Measurements from ENCODE around the gene RHOBTB1.
"Not testable (repeated sequence)": the region's sequence is repeated elsewhere in the genome, so short reads cannot be mapped to it uniquely, and the experiment has no call there.

The RHOBTB1 gene

DNA sequence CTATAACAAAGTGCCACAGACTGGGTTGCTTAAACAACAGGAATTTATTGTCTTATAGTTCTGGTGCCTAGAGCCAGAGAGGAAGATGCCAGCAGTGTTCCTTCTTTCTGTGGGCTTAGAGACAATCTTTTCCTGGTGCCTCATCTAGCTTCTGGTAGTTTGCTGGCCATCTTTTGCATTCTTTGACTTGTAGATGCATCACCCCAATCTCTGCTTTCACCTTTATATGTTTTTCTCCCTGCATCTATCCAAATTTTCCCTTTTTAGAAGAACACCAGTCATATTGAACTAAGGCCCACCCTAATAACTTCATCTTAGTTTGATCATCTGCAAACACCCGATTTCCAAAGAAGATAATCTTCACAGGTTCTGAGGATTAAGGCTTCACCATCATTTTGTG, 98.9 kb downstream of the RHOBTB1 start:
- H3K4me1 ChIP-seq (ENCODE audit: control insufficient read depth, insufficient read depth, low read length): no peaks in the 10 kb centered on the region
- H3K36me3 ChIP-seq (ENCODE audit: control insufficient read depth, insufficient read depth, low read length): no peaks in the 10 kb centered on the region
- no peaks in the 10 kb centered on the region for H3K27me3 ChIP-seq (ENCODE audit: control insufficient read depth, insufficient read depth, low read length)
- no peak overlapping the region for H3K9ac ChIP-seq (ENCODE audit: low read length)
- H3K27ac ChIP-seq (ENCODE audit: low read depth, low read length): no peak overlapping the region
- H3K4me3 ChIP-seq (ENCODE audit: low read depth, low read length): no peak overlapping the region
- no peaks in the 10 kb centered on the region; the same call in 1 of the 2 replicates for H3K9me3 ChIP-seq (ENCODE audit: control insufficient read depth, insufficient read depth, low read depth, low read length)

DNA sequence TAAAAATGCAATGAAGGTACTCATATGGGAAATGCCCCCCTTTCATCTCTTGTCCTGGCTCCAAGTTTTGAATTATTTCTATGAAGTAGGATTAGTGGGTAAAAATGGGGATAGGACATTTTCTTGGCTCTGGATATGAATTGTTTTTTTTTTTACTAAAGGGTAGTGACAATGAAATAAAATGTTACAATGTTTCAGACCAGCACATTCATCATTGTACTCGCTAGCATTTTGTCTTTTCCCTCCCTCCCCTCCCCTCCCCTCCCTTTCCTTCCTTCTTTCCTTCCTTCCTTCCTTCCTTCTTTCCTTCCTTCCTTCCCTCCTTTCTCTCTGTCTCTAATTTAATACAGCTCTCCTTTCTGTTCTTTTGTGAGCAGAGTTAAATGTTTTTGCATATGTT, 101.3 kb downstream of the RHOBTB1 start:
- Histone ChIP-seq H3K9me3 (ENCODE audit: control insufficient read depth, insufficient read depth, low read depth, low read length) (no peaks in the 10 kb centered on the region; the same call in 1 of the 2 replicates), H3K27ac (ENCODE audit: low read depth, low read length) (no peak overlapping the region), H3K4me3 (ENCODE audit: low read depth, low read length) (no peak overlapping the region), H3K9ac (ENCODE audit: low read length) (no peak overlapping the region), H3K4me1 (ENCODE audit: control insufficient read depth, insufficient read depth, low read length) (no peaks in the 10 kb centered on the region), H3K36me3 (ENCODE audit: control insufficient read depth, insufficient read depth, low read length) (no peaks in the 10 kb centered on the region), H3K27me3 (ENCODE audit: control insufficient read depth, insufficient read depth, low read length) (no peaks in the 10 kb centered on the region)

DNA sequence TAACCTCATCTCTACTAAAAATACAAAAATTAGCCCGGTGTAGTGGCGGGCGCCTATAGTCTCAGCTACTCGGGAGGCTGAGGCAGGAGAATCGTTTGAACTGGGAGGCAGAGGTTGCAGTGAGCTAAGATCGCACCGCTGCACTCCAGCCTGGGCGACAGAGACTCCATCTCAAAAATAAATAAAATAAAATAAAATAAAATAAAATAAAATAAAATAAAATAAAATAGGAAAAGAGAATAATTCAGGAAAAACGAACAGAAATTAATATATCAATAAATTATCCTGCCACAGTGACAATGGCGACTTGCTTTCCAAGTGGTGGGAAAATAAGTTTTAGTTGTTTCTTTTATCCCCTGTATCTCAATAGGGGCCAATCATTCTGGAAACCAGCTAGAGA, 102.8 kb downstream of the RHOBTB1 start:
- H3K27ac ChIP-seq (ENCODE audit: low read depth, low read length); H3K9ac ChIP-seq (ENCODE audit: low read length); H3K9me3 ChIP-seq (ENCODE audit: control insufficient read depth, insufficient read depth, low read depth, low read length); H3K27me3 ChIP-seq (ENCODE audit: control insufficient read depth, insufficient read depth, low read length); H3K36me3 ChIP-seq (ENCODE audit: control insufficient read depth, insufficient read depth, low read length); H3K4me1 ChIP-seq (ENCODE audit: control insufficient read depth, insufficient read depth, low read length); H3K4me3 ChIP-seq (ENCODE audit: low read depth, low read length): not testable (repeated sequence)

DNA sequence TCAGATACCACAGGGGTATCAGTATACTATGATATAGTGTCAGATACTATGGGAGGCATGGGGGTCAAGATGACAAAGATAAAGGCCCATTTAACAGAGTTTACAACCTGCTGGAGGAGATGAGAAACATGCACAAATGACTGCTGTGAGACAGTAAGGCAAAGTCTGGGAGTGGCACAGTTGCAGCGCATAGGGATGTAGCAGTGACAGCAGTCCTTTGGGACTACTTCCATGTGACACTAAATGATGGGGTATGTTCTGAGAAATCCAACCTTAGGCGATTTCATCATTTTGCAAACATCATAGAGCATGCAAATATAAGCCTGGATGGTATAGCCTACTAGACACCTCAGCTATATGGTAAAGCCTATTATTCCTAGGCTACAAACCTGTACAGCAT, 108.9 kb downstream of the RHOBTB1 start:
- H3K36me3 ChIP-seq (ENCODE audit: control insufficient read depth, insufficient read depth, low read length): no peaks in the 10 kb centered on the region

DNA sequence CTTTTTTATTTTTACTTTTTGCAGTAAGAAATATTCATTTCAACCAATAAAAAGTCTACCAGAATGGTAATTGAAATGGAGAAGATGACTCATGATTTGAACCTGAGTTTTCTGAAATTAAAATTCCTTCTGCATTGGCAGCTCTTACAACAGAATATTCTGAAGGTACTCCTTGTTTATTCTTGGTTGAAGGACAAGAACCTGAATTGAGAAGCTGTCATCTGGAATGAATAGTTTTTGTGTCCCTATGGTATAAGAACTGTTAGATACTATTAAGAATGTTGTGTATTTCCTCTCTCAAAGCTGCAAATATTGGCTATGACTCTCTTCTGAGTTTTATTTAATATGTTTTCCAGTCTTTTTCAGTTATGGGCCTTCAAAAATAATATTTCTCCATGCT, 109.6 kb downstream of the RHOBTB1 start:
- H3K9me3 ChIP-seq (ENCODE audit: control insufficient read depth, insufficient read depth, low read depth, low read length): no peaks in the 10 kb centered on the region

More for the DNA sequence above, 108.9 kb downstream of the RHOBTB1 start:
- H3K4me3 ChIP-seq (ENCODE audit: low read depth, low read length): no peak overlapping the region
- no peaks in the 10 kb centered on the region for H3K27me3 ChIP-seq (ENCODE audit: control insufficient read depth, insufficient read depth, low read length)
- H3K4me1 ChIP-seq (ENCODE audit: control insufficient read depth, insufficient read depth, low read length): no peaks in the 10 kb centered on the region
- H3K9me3 ChIP-seq (ENCODE audit: control insufficient read depth, insufficient read depth, low read depth, low read length): no peaks in the 10 kb centered on the region
- no peak overlapping the region for H3K9ac ChIP-seq (ENCODE audit: low read length)
- H3K27ac ChIP-seq (ENCODE audit: low read depth, low read length): no peak overlapping the region

DNA sequence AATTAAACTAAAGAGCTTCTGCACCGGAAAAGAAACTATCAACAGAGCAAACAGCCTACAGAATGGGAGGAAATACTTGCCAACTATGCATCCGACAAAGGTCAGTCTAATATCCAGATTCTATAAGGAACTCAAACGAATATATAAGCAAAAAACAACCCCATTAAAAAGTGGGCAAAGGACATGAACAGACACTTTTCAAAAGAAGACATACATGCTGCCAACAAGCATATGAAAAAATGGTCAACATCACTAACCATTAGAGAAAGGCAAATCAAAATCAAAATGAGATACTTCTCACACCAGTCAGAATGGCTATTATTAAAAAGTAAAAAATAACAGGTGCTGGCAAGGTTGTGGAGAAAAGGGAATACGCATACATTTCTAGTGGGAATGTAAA, 111.8 kb downstream of the RHOBTB1 start:
- H3K9me3 ChIP-seq (ENCODE audit: control insufficient read depth, insufficient read depth, low read depth, low read length); H3K27me3 ChIP-seq (ENCODE audit: control insufficient read depth, insufficient read depth, low read length); H3K9ac ChIP-seq (ENCODE audit: low read length); H3K4me3 ChIP-seq (ENCODE audit: low read depth, low read length); H3K27ac ChIP-seq (ENCODE audit: low read depth, low read length); H3K36me3 ChIP-seq (ENCODE audit: control insufficient read depth, insufficient read depth, low read length): not testable (repeated sequence)
- peaks cover 11% of the 10 kb centered on the region; the same call in 1 of the 2 replicates for H3K4me1 ChIP-seq (ENCODE audit: control insufficient read depth, insufficient read depth, low read length)

More for the DNA sequence above, 109.6 kb downstream of the RHOBTB1 start:
- Histone ChIP-seq H3K27me3 (ENCODE audit: control insufficient read depth, insufficient read depth, low read length) (no peaks in the 10 kb centered on the region), H3K9ac (ENCODE audit: low read length) (no peak overlapping the region), H3K4me3 (ENCODE audit: low read depth, low read length) (no peak overlapping the region), H3K4me1 (ENCODE audit: control insufficient read depth, insufficient read depth, low read length) (no peaks in the 10 kb centered on the region), H3K36me3 (ENCODE audit: control insufficient read depth, insufficient read depth, low read length) (no peaks in the 10 kb centered on the region), H3K27ac (ENCODE audit: low read depth, low read length) (no peak overlapping the region)

DNA sequence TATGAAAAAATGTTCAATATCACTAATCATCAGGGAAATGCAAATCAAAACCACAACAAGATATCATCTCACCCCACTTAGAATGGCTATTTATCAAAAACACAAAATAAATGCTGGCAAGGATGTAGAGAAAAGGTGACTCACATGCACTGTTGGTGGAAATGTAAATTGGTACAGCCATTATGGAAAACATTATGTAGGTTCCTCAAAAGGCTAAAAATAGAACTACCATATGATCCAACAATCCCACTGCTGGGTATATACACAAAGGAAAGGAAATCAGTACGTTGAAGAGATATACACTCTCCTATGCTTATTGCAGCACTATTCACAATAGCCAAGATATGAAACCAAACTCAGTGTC, 115.5 kb downstream of the RHOBTB1 start:
- Histone ChIP-seq H3K4me3 (ENCODE audit: low read depth, low read length) (no peak overlapping the region), H3K9ac (ENCODE audit: low read length) (no peak overlapping the region), H3K4me1 (ENCODE audit: control insufficient read depth, insufficient read depth, low read length) (peaks cover 11% of the 10 kb centered on the region; the same call in 1 of the 2 replicates), H3K36me3 (ENCODE audit: control insufficient read depth, insufficient read depth, low read length) (no peaks in the 10 kb centered on the region), H3K27ac (ENCODE audit: low read depth, low read length) (no peak overlapping the region), H3K9me3 (ENCODE audit: control insufficient read depth, insufficient read depth, low read depth, low read length) (no peaks in the 10 kb centered on the region), H3K27me3 (ENCODE audit: control insufficient read depth, insufficient read depth, low read length) (no peaks in the 10 kb centered on the region)

DNA sequence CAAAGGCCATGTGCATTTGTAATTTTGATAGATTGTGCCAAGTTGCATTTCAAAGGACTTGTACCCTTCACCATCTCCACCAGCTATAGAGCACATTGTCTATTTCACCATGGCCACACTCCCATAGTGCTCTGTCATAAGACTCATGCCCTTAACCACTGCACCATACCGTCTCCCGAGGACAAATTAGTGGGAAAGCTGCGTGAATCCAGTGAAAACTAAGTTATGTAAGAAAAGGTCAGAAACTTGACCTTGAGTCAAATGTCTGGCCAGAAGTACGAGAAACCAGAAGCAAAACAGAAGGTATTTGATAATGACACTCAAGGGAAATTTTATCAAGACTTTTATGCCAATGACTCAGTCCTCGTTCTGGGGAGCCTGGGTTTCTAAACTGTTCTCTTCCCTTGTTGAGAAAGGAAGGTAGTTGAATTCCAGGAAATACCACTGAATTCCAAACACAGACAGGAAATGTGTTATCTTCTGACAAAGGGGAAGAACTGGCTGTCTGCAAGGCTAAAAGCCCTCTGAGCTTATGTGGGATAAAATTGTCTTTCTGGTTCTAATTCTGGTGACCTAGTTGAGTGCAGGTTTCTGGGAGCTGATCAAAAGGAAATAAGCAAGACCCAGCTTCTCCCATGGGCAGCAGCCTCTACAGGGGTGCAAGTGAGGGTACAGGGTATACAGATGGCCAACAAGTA, 116.0 kb downstream of the RHOBTB1 start:
- H3K4me3 ChIP-seq (ENCODE audit: low read depth, low read length): no peak overlapping the region
- H3K27ac ChIP-seq (ENCODE audit: low read depth, low read length): no peak overlapping the region
- no peak overlapping the region for H3K9ac ChIP-seq (ENCODE audit: low read length)
- no peaks in the 10 kb centered on the region for H3K36me3 ChIP-seq (ENCODE audit: control insufficient read depth, insufficient read depth, low read length)
- no peaks in the 10 kb centered on the region for H3K27me3 ChIP-seq (ENCODE audit: control insufficient read depth, insufficient read depth, low read length)
- no peaks in the 10 kb centered on the region for H3K9me3 ChIP-seq (ENCODE audit: control insufficient read depth, insufficient read depth, low read depth, low read length)
- peaks cover 11% of the 10 kb centered on the region; the same call in 1 of the 2 replicates for H3K4me1 ChIP-seq (ENCODE audit: control insufficient read depth, insufficient read depth, low read length)

DNA sequence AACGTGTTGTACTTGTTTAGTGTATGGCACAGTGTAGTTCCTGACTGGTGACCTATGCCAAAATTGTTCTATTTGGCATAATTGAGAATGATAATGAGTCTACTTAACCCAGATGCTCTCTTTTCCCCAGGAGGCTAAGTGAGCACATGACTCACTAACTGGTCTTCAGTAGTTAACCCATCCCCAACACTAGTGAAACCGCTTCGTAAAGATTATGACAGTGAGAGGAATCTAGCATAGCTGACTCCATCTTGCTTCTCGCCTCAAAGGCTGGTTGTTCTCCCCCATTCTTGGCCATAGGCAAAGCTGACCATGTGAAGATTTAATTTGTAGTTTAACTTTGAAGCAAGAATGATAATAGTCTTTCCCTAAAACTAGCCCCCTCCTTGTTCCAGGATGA, 118.5 kb downstream of the RHOBTB1 start:
- no peaks in the 10 kb centered on the region for H3K9me3 ChIP-seq (ENCODE audit: control insufficient read depth, insufficient read depth, low read depth, low read length)
- H3K4me1 ChIP-seq (ENCODE audit: control insufficient read depth, insufficient read depth, low read length): peaks cover 11% of the 10 kb centered on the region; the same call in 1 of the 2 replicates
- no peaks in the 10 kb centered on the region for H3K36me3 ChIP-seq (ENCODE audit: control insufficient read depth, insufficient read depth, low read length)
- no peak overlapping the region for H3K27ac ChIP-seq (ENCODE audit: low read depth, low read length)
- H3K27me3 ChIP-seq (ENCODE audit: control insufficient read depth, insufficient read depth, low read length): no peaks in the 10 kb centered on the region
- H3K4me3 ChIP-seq (ENCODE audit: low read depth, low read length): no peak overlapping the region
- H3K9ac ChIP-seq (ENCODE audit: low read length): no peak overlapping the region

DNA sequence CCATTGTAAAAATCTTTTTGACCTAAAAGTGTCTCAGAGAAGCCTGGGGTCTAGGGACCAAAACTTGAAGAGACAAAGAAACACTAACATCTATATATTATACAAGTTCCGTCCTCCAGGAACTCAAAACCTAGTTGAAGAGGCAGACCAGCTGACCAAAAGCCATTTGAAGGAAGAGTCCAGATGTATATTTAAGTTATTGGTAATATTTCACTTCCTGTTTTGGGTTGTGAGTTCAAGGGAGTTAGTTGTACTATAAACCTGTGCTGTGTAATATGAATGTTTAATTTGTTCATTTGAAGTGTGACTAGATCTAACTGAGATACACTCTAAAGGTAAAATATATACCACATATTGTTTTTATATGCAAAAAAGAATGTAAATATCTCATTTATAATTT, 120.7 kb downstream of the RHOBTB1 start:
- Histone ChIP-seq H3K9ac (ENCODE audit: low read length) (no peak overlapping the region), H3K27ac (ENCODE audit: low read depth, low read length) (no peak overlapping the region), H3K4me1 (ENCODE audit: control insufficient read depth, insufficient read depth, low read length) (peaks cover 6% of the 10 kb centered on the region; the same call in 1 of the 2 replicates), H3K27me3 (ENCODE audit: control insufficient read depth, insufficient read depth, low read length) (no peaks in the 10 kb centered on the region), H3K36me3 (ENCODE audit: control insufficient read depth, insufficient read depth, low read length) (no peaks in the 10 kb centered on the region), H3K9me3 (ENCODE audit: control insufficient read depth, insufficient read depth, low read depth, low read length) (no peaks in the 10 kb centered on the region), H3K4me3 (ENCODE audit: low read depth, low read length) (no peak overlapping the region)

DNA sequence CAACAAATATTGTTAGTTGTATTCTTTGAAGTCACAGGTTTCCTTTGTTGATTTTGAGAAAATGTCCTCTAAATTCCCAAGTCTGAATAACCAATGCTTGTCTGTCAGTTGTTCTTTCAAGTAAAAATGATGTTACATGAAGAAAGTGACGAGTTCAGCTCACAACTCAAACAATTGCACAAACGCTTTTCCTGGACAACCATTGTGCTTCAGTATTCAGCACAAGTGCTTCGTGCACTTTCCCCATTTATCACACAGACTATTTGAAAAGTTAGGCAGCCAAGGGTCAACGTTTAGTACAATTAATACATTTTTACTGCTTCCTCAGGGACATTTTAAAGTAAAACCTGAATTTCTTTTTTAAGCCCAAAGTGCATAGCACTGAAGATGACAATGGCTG, 121.2 kb downstream of the RHOBTB1 start:
- H3K27ac ChIP-seq (ENCODE audit: low read depth, low read length): no peak overlapping the region
- H3K9me3 ChIP-seq (ENCODE audit: control insufficient read depth, insufficient read depth, low read depth, low read length): no peaks in the 10 kb centered on the region
- peaks cover 3% of the 10 kb centered on the region; the same call in 1 of the 2 replicates for H3K4me1 ChIP-seq (ENCODE audit: control insufficient read depth, insufficient read depth, low read length)
- H3K27me3 ChIP-seq (ENCODE audit: control insufficient read depth, insufficient read depth, low read length): no peaks in the 10 kb centered on the region
- no peaks in the 10 kb centered on the region for H3K36me3 ChIP-seq (ENCODE audit: control insufficient read depth, insufficient read depth, low read length)
- H3K9ac ChIP-seq (ENCODE audit: low read length): no peak overlapping the region
- no peak overlapping the region for H3K4me3 ChIP-seq (ENCODE audit: low read depth, low read length)

All from HUES6 (cell line).